Measurements from ENCODE around the gene PCNP. TPM values are rescaled to one million over a fixed set of nuclear protein-coding genes. Genes with fewer than 3 reads are reported as not detected.
"Not testable (repeated sequence)": the region's sequence is repeated elsewhere in the genome, so short reads cannot be mapped to it uniquely, and the experiment has no call there.

The PCNP gene
- total RNA-seq, 4 donors from 2014 or later: 105 to 186 (median 124) TPM

DNA sequence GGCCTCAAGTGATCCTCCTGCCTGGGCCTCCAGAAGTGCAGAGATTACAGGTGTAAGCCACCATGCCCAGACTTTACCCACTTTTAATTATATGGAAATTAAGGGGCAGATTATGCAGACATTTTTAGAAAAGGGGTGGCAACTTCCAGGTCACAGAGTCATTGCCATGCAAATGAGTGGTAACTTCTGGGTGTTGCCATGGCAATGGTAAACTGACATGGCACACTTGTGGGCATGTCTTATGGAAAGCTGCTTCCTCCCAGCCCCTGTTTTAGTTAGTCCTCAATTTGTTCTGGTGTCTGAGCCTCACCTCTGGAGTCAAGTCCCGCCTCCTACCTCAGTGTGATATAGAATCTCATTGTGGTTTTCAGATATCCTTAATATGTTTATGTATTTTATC, 49.7 kb downstream of the PCNP start:
- no peak for TF ChIP-seq POLR2AphosphoS5 (IDR thresholded peaks at IDR 0.05)
- TF ChIP-seq EP300 (IDR thresholded peaks at IDR 0.05): no peak
- TF ChIP-seq, protein P1, sequence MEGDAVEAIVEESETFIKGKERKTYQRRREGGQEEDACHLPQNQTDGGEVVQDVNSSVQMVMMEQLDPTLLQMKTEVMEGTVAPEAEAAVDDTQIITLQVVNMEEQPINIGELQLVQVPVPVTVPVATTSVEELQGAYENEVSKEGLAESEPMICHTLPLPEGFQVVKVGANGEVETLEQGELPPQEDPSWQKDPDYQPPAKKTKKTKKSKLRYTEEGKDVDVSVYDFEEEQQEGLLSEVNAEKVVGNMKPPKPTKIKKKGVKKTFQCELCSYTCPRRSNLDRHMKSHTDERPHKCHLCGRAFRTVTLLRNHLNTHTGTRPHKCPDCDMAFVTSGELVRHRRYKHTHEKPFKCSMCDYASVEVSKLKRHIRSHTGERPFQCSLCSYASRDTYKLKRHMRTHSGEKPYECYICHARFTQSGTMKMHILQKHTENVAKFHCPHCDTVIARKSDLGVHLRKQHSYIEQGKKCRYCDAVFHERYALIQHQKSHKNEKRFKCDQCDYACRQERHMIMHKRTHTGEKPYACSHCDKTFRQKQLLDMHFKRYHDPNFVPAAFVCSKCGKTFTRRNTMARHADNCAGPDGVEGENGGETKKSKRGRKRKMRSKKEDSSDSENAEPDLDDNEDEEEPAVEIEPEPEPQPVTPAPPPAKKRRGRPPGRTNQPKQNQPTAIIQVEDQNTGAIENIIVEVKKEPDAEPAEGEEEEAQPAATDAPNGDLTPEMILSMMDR (IDR thresholded peaks at IDR 0.05): no peak
- TF ChIP-seq POLR2A (IDR thresholded peaks at IDR 0.05; ENCODE audit: low read depth): no peak
- Histone ChIP-seq H3K4me3 (no peak overlapping the region), H3K4me1 (no peaks in the 10 kb centered on the region), H3K27ac (replicated peaks in 1 of 4) (no peak overlapping the region), H3K27me3 (no peaks in the 10 kb centered on the region), H3K9me3 (no peaks in the 10 kb centered on the region), H3K36me3 (no peaks in the 10 kb centered on the region)
- no peak for DNase-seq (ENCODE audit: extremely low spot score)
- 100% methylated on average over 1 of the region's 1 CpG for WGBS
- intact Hi-C loops (cut with DNase I): no loop called here

DNA sequence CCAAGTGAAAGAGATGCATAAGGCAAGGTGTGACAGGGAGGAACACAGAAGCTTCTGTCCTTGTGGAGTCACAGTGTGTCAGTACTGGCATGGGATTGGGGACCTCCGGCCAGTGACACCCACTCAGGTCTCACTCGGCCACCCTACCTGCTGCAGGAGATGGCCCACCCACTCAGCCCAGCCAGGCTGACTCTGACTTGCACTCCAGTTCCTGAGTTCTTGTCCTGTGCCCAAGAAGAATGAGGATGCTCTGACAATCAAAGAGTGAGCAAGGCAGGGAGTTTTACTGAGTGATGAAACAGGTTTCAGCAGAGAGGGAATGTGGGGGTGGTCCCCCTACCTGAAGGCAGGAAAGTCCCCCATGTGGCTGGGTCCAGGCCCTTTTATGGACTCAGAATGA, 50.9 kb downstream of the PCNP start:
- DNase-seq (ENCODE audit: extremely low spot score): no peak
- Histone ChIP-seq H3K27ac (replicated peaks in 1 of 4) (no peak overlapping the region), H3K4me3 (no peak overlapping the region), H3K9me3 (no peaks in the 10 kb centered on the region), H3K4me1 (no peaks in the 10 kb centered on the region), H3K36me3 (no peaks in the 10 kb centered on the region), H3K27me3 (no peaks in the 10 kb centered on the region)
- intact Hi-C loops (cut with DNase I): no loop called here
- 88% methylated on average over 2 of the region's 2 CpGs for WGBS
- TF ChIP-seq POLR2AphosphoS5 (IDR thresholded peaks at IDR 0.05) (no peak), POLR2A (IDR thresholded peaks at IDR 0.05; ENCODE audit: low read depth) (no peak), EP300 (IDR thresholded peaks at IDR 0.05) (no peak)
- TF ChIP-seq, protein P1 (IDR thresholded peaks at IDR 0.05): no peak

DNA sequence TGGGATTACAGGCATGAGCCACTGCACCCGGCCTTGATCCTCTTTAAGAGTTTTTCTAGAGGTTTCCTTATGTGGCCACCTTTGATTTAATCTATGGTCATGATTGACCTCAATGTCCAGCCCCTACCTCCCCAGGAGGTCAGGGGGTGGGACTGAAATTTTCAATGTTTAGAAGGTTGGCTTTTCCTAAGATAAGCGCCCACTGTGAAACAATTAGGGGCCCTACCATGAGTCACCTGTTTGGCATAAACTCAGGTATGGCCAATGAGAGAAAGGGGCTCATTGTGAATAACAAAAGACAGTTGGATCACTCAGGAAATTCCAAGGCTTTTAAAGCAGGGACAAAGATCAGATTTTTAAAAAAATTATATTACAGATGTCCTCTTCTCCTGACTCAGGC, 51.9 kb downstream of the PCNP start:
- Histone ChIP-seq H3K36me3 (no peaks in the 10 kb centered on the region), H3K4me3 (no peak overlapping the region), H3K27ac (replicated peaks in 1 of 4) (no peak overlapping the region), H3K4me1 (no peaks in the 10 kb centered on the region), H3K9me3 (no peaks in the 10 kb centered on the region), H3K27me3 (no peaks in the 10 kb centered on the region)
- TF ChIP-seq POLR2AphosphoS5 (IDR thresholded peaks at IDR 0.05) (no peak), EP300 (IDR thresholded peaks at IDR 0.05) (no peak), POLR2A (IDR thresholded peaks at IDR 0.05; ENCODE audit: low read depth) (no peak)
- TF ChIP-seq, protein P1 (IDR thresholded peaks at IDR 0.05): no peak
- no peak for DNase-seq (ENCODE audit: extremely low spot score)
- intact Hi-C loops (cut with DNase I): no loop called here
- 97% methylated on average over 2 of the region's 2 CpGs for WGBS

DNA sequence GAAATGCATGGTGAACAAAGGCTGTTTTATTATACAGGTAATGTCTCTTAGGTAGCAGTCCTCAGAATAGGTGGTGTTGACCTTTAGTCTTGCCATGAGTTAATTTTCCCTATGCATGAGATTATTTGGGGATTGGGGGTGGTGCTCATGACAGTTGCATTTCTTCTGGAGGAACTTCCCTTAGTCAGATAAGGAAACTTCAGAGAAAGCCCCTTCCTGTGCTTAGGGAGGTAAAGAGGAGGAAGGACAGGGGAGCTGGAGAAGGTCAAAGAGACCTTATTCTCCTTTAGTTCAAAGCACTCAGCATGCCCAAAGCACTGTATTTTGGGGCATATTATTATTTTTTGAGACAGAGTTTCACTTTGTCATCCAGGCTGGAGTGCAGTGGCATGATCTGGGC, 55.2 kb downstream of the PCNP start:
- Histone ChIP-seq H3K4me3 (no peak overlapping the region), H3K27ac (replicated peaks in 1 of 4) (no peak overlapping the region), H3K27me3 (no peaks in the 10 kb centered on the region), H3K4me1 (no peaks in the 10 kb centered on the region), H3K36me3 (no peaks in the 10 kb centered on the region), H3K9me3 (no peaks in the 10 kb centered on the region)
- intact Hi-C loops (cut with DNase I): no loop called here
- DNase-seq (ENCODE audit: extremely low spot score): no peak
- TF ChIP-seq POLR2AphosphoS5 (IDR thresholded peaks at IDR 0.05): no peak
- TF ChIP-seq, protein P1 (IDR thresholded peaks at IDR 0.05): no peak
- no peak for TF ChIP-seq POLR2A (IDR thresholded peaks at IDR 0.05; ENCODE audit: low read depth)
- no peak for TF ChIP-seq EP300 (IDR thresholded peaks at IDR 0.05)

DNA sequence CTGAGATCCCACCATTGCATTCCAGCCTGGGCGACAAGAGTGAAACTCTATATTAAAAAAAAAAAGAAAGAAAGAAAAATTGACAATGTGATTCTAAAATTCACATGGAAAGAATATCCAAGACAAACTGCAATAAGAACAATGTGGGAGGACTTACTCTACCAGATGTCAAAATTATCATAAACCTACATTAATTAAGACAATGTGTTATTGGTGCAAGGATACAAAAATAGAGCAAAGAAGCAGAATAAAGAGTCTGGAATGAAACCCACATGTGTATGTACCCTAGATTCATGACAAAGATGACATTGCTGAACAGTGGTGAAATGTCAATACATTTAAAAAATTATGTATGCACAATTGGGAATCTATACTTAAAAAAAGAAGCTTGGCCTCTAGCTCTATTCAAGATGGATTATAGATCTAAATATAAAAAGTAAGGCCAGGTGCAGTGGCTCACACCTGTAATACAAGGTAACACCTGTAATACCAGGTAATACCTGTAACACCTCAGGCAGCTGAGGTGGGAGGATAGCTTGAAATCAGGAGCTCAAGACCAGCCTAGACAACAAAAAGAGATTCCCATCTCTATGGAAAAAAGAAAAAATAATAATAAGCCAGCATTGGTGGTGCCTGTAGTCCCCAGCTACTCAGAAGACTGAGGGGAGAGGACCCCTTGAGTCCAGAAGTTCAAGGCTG, 57.3 kb downstream of the PCNP start:
- Histone ChIP-seq H3K4me1 (no peaks in the 10 kb centered on the region), H3K36me3 (no peaks in the 10 kb centered on the region), H3K27me3 (no peaks in the 10 kb centered on the region), H3K9me3 (no peaks in the 10 kb centered on the region), H3K27ac (replicated peaks in 1 of 4) (no peak overlapping the region), H3K4me3 (no peak overlapping the region)
- WGBS: 95% methylated on average over 1 of the region's 1 CpG
- intact Hi-C loops (cut with DNase I): no loop called here
- DNase-seq (ENCODE audit: extremely low spot score): peak; percentile 21
- TF ChIP-seq POLR2AphosphoS5 (IDR thresholded peaks at IDR 0.05) (no peak), EP300 (IDR thresholded peaks at IDR 0.05) (no peak), POLR2A (IDR thresholded peaks at IDR 0.05; ENCODE audit: low read depth) (no peak)
- TF ChIP-seq, protein P1 (IDR thresholded peaks at IDR 0.05): no peak

DNA sequence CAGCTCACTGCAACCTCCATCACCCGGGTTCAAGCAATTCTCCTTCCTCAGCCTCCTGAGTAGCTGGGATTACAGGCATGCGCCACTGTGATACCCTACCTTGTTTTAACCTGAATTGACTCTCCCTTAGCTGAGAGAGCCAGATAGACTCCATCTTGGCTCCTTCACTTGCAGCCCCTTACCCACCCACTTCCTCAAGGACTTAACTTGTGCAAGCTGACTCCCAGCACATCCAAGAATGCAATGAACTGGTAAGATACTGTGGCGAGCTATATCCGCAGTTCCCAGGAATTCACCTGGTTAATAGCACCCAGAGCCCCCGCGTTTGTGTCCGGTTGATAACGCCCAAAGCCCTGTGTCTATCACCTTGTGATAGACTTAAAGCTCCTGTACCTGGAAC, 58.0 kb downstream of the PCNP start:
- H3K9me3 ChIP-seq; H3K36me3 ChIP-seq; H3K27ac ChIP-seq (replicated peaks in 1 of 4); DNase-seq (ENCODE audit: extremely low spot score); H3K4me1 ChIP-seq; H3K4me3 ChIP-seq; intact Hi-C loops (cut with DNase I); H3K27me3 ChIP-seq: not testable (repeated sequence)
- WGBS: 96% methylated on average over 8 of the region's 8 CpGs

Data from esophagus muscularis mucosa (tissue), 4 donors.